Measurements from ENCODE around the gene CIDEC. TPM values are rescaled to one million over a fixed set of nuclear protein-coding genes. Genes with fewer than 3 reads are reported as not detected.

Gene CIDEC
- total and polyA plus RNA-seq, 2 donors from 2014 or later: not detected

- Histone ChIP-seq H3K27me3 (ENCODE audit: control insufficient read depth, insufficient read depth, low read length) (no peaks in the 10 kb centered on the region), H3K4me3 (ENCODE audit: low read length in 3 of 3) (no peak overlapping the region), H3K4me1 (ENCODE audit: control insufficient read depth in 2 of 3, insufficient read depth in 2 of 3, low read depth in 1 of 3, low read length in 3 of 3) (no peaks in the 10 kb centered on the region), H3K36me3 (ENCODE audit: control insufficient read depth in 2 of 3, insufficient read depth in 3 of 3, low read length in 3 of 3) (no peaks in the 10 kb centered on the region), H3K27ac (ENCODE audit: low read depth in 2 of 2, low read length in 2 of 2) (no peak overlapping the region), H3K9me3 (ENCODE audit: control insufficient read depth in 2 of 3, insufficient read depth in 1 of 3, low read length in 3 of 3) (no peaks in the 10 kb centered on the region), H3K9ac (ENCODE audit: low read length in 3 of 3) (no peak overlapping the region)
- no peak for TF ChIP-seq CTCF (IDR thresholded peaks at IDR 0.05; ENCODE audit: borderline replicate concordance, extremely low read depth, insufficient read depth)
- intact Hi-C loops (cut with DNase I): no loop called here
- FAIRE-seq (no peak), DNase-seq (no peak)
Measured at GRCh38 chr3:9820946-9821345, 59.1 kb downstream of the CIDEC start.

DNA sequence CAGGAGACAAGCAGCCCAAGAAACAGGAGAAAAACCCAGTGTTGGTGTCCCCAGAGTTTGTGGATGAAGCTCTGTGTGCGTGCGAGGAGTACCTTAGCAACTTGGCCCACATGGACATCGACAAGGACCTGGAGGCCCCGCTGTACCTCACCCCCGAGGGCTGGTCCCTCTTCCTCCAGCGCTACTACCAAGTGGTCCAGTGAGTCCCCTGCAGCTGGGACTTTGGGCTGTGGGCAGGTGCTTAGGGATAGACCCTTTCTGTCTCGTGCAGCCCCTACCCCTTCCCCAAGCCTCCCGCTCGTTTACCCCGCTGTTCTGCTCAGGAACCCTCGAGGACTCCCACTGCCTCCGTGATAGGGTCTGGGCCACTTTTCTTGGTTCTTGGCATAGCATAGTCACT lies 59.5 kb downstream of the CIDEC start:
- H3K9me3 ChIP-seq (ENCODE audit: control insufficient read depth in 2 of 3, insufficient read depth in 1 of 3, low read length in 3 of 3): no peaks in the 10 kb centered on the region
- H3K27me3 ChIP-seq (ENCODE audit: control insufficient read depth, insufficient read depth, low read length): no peaks in the 10 kb centered on the region
- no peaks in the 10 kb centered on the region for H3K4me1 ChIP-seq (ENCODE audit: control insufficient read depth in 2 of 3, insufficient read depth in 2 of 3, low read depth in 1 of 3, low read length in 3 of 3)
- no peak for FAIRE-seq
- H3K4me3 ChIP-seq (ENCODE audit: low read length in 3 of 3): no peak overlapping the region
- H3K9ac ChIP-seq (ENCODE audit: low read length in 3 of 3): no peak overlapping the region
- DNase-seq: no peak
- no peaks in the 10 kb centered on the region for H3K36me3 ChIP-seq (ENCODE audit: control insufficient read depth in 2 of 3, insufficient read depth in 3 of 3, low read length in 3 of 3)
- no peak overlapping the region for H3K27ac ChIP-seq (ENCODE audit: low read depth in 2 of 2, low read length in 2 of 2)
- intact Hi-C loops (cut with DNase I): no loop called here
- TF ChIP-seq CTCF (IDR thresholded peaks at IDR 0.05; ENCODE audit: borderline replicate concordance, extremely low read depth, insufficient read depth): no peak

DNA sequence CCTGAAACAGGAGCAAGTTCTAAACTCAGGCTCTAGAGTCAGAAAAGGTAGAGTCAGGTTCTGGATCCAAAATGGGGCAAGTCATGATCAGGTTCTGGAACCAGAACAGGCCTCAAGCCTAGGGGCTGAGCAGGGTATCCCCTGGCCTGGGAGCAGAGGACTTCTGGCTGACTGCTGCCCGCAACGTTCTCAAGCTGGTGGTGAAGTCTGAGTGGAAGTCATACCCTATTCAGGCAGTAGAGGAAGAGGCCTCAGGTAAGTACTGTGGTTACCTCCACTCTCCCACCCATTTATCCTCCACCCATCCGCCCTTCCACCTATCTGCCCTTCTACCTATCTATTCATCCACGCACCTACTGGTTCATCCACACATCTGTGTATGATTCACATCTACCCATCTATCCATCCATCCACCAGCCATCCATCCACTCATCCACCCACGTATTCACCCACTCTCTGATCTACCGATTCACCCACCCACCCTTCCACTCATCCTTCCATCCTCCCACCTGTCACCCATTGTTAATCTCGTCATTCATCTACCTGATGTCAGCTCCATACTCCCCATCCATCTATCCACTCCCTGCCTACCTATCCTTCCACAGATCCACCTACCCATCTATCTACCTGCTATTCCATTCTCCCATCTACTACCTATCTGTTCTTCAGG lies 61.3 kb downstream of the CIDEC start:
- intact Hi-C loops (cut with DNase I): no loop called here
- H3K27me3 ChIP-seq (ENCODE audit: control insufficient read depth, insufficient read depth, low read length): no peaks in the 10 kb centered on the region
- no peak overlapping the region for H3K27ac ChIP-seq (ENCODE audit: low read depth in 2 of 2, low read length in 2 of 2)
- H3K9me3 ChIP-seq (ENCODE audit: control insufficient read depth in 2 of 3, insufficient read depth in 1 of 3, low read length in 3 of 3): no peaks in the 10 kb centered on the region
- H3K4me1 ChIP-seq (ENCODE audit: control insufficient read depth in 2 of 3, insufficient read depth in 2 of 3, low read depth in 1 of 3, low read length in 3 of 3): no peaks in the 10 kb centered on the region
- TF ChIP-seq CTCF (IDR thresholded peaks at IDR 0.05; ENCODE audit: borderline replicate concordance, extremely low read depth, insufficient read depth): no peak
- H3K36me3 ChIP-seq (ENCODE audit: control insufficient read depth in 2 of 3, insufficient read depth in 3 of 3, low read length in 3 of 3): no peaks in the 10 kb centered on the region
- no peak for DNase-seq
- no peak for FAIRE-seq
- no peak overlapping the region for H3K9ac ChIP-seq (ENCODE audit: low read length in 3 of 3)
- no peak overlapping the region for H3K4me3 ChIP-seq (ENCODE audit: low read length in 3 of 3)

GRCh38 chr3:9817436-9817835 lies 62.6 kb downstream of the CIDEC start:
- Histone ChIP-seq H3K9me3 (ENCODE audit: control insufficient read depth in 2 of 3, insufficient read depth in 1 of 3, low read length in 3 of 3) (no peaks in the 10 kb centered on the region), H3K27ac (ENCODE audit: low read depth in 2 of 2, low read length in 2 of 2) (no peak overlapping the region), H3K27me3 (ENCODE audit: control insufficient read depth, insufficient read depth, low read length) (no peaks in the 10 kb centered on the region), H3K9ac (ENCODE audit: low read length in 3 of 3) (no peak overlapping the region), H3K4me3 (ENCODE audit: low read length in 3 of 3) (no peak overlapping the region), H3K36me3 (ENCODE audit: control insufficient read depth in 2 of 3, insufficient read depth in 3 of 3, low read length in 3 of 3) (peaks cover 0 to 2% (median 0%) of the 10 kb centered on the region in 3 donors), H3K4me1 (ENCODE audit: control insufficient read depth in 2 of 3, insufficient read depth in 2 of 3, low read depth in 1 of 3, low read length in 3 of 3) (no peaks in the 10 kb centered on the region)
- intact Hi-C loops (cut with DNase I): no loop called here
- DNase-seq (no peak), FAIRE-seq (no peak)
- TF ChIP-seq CTCF (IDR thresholded peaks at IDR 0.05; ENCODE audit: borderline replicate concordance, extremely low read depth, insufficient read depth): no peak
